BJ (cell line): Measurements from ENCODE around the gene UMAD1. TPM values are rescaled to one million over a fixed set of nuclear protein-coding genes. Genes with fewer than 3 reads are reported as not detected.

Experiments
- CTCF ChIA-PET: fragments of 350-600 bp; formaldehyde crosslinking; extraction: SDS; loops from one replicate; lab custom pipeline; 2021; ENCODE audit warnings: antibody characterized with exemption, inconsistent platforms; lab: Yijun Ruan, JAX
- POLR2A ChIA-PET: fragments of 300-600 bp; sonication (Branson Sonifier 250); formaldehyde crosslinking; extraction: SDS; loops from one replicate; lab custom pipeline; 2021; ENCODE audit warnings: antibody characterized with exemption; lab: Charles Lee
- DNase-seq: peaks from one replicate; pipeline ENCODE4 v3.0.0-alpha.2; 2011; ENCODE audit warnings: low read depth
- H3K27me3 ChIP-seq: 2 replicates; pipeline ENCODE4 v1.6.0; 2011; ENCODE audit warnings: low read length; ENCODE audit not compliant: control insufficient read depth, insufficient read depth
- H3K36me3 ChIP-seq: 2 replicates; pipeline ENCODE4 v1.5.1; 2011; ENCODE audit warnings: low read length; ENCODE audit not compliant: control insufficient read depth, insufficient read depth
- H3K4me3 ChIP-seq: 2 replicates; pipeline ENCODE4 v1.5.1; 2011; ENCODE audit warnings: low read depth, mild to moderate bottlenecking, control low read depth, low read length
- CTCF ChIP-seq: IDR thresholded peaks from 2 replicates; pipeline ENCODE4 v1.5.1; 2011; ENCODE audit warnings: low read depth, mild to moderate bottlenecking, control low read depth, inconsistent platforms, low read length, moderate library complexity; ENCODE audit not compliant: insufficient read depth
- polyA plus RNA-seq: library from polyadenylated mRNA; depleted of rRNA; stranded (reverse); fragments of >200 nt; gene quantifications from 2 replicates; pipeline ENCODE4 v1.2.3, GENCODE V29; 2011

Gene UMAD1
- polyA plus RNA-seq, 1 experiment, result 10.1 TPM

- DNase-seq, result no peak
- no peaks in the 10 kb centered on the region for H3K27me3 ChIP-seq
- no peaks in the 10 kb centered on the region for H3K36me3 ChIP-seq
- ChIA-PET POLR2A (no interaction called here), CTCF (no interaction called here)
- TF ChIP-seq CTCF, result no peak
- no peak overlapping the region for H3K4me3 ChIP-seq
These were observed 28.0 kb upstream of the UMAD1 start for GRCh38 chr7:7612519-7612918.

GRCh38 chr7:7613210-7613609, 27.3 kb upstream of the UMAD1 start:
- DNase-seq, result no peak
- H3K4me3 ChIP-seq, result no peak overlapping the region
- H3K27me3 ChIP-seq, result no peaks in the 10 kb centered on the region
- no peaks in the 10 kb centered on the region for H3K36me3 ChIP-seq
- no peak for TF ChIP-seq CTCF
- ChIA-PET CTCF (no interaction called here), POLR2A (interaction anchor here (0.6 kb wide), 1 partner anchor 1330 kb away, joined by 3 read pairs; no protein-coding TSS in a partner anchor)

GRCh38 chr7:7614018-7614741, 26.4 kb upstream of the UMAD1 start:
- Histone ChIP-seq H3K27me3 (no peaks in the 10 kb centered on the region), H3K36me3 (no peaks in the 10 kb centered on the region), H3K4me3 (no peak overlapping the region)
- no peak for DNase-seq
- POLR2A ChIA-PET, result no interaction called here
- TF ChIP-seq CTCF, result no peak
- CTCF ChIA-PET, result interaction anchor here (1.4 kb wide), 1 partner anchor 18 kb away, joined by 3 read pairs; no protein-coding TSS in a partner anchor

GRCh38 chr7:7617550-7617949, 23.0 kb upstream of the UMAD1 start:
- H3K36me3 ChIP-seq, result no peaks in the 10 kb centered on the region
- ChIA-PET CTCF (interaction anchor here (1.7 kb wide), 1 partner anchor 22 kb away, joined by 5 read pairs; no protein-coding TSS in a partner anchor), POLR2A (no interaction called here)
- no peak overlapping the region for H3K4me3 ChIP-seq
- TF ChIP-seq CTCF, result no peak
- H3K27me3 ChIP-seq, result no peaks in the 10 kb centered on the region
- DNase-seq, result no peak

GRCh38 chr7:7618410-7618809, 22.1 kb upstream of the UMAD1 start:
- Histone ChIP-seq H3K4me3 (no peak overlapping the region), H3K36me3 (no peaks in the 10 kb centered on the region), H3K27me3 (no peaks in the 10 kb centered on the region)
- no peak for DNase-seq
- POLR2A ChIA-PET, result no interaction called here
- no peak for TF ChIP-seq CTCF
- CTCF ChIA-PET, result no interaction called here
